HepG2 (cell line): ENCODE data around the gene PDLIM5. TPM values are rescaled to one million over a fixed set of nuclear protein-coding genes. Genes with fewer than 3 reads are reported as not detected.

Experiments used
- ATAC-seq: fragments of 200-7000 bp; cut with Tn5 transposase; 3 replicates; pipeline ENCODE4 v1.9.1; 2020; ENCODE audit warnings: mild to moderate bottlenecking, moderate library complexity
- BruUV-seq: library from RNA; stranded (reverse); fragments of 400-500 nt; replicated peaks from 2 replicates; lab custom pipeline; 2021; lab: Mats Ljungman, UMichigan
- CTCF ChIA-PET: fragments of 300-600 bp; formaldehyde crosslinking; extraction: SDS; loops from one replicate; lab custom pipeline; 2021; ENCODE audit warnings: low total read pairs, inconsistent platforms, low intra/inter-chr PET ratio; lab: Yijun Ruan, JAX
- POLR2A ChIA-PET: fragments of 350-600 bp; sonication (Branson Sonifier 250); formaldehyde crosslinking; loops from one replicate; lab custom pipeline; 2020; ENCODE audit warnings: antibody characterized with exemption, inconsistent platforms; lab: Yijun Ruan, JAX
- DNase-seq: peaks from one replicate; pipeline ENCODE4 v3.0.0-alpha.2; 2015; ENCODE audit warnings: low spot score
- FAIRE-seq: peaks from 3 replicates; lab custom pipeline; 2011; peaks lifted over from hg19 to GRCh38; lab: Jason Lieb, UNC
- H2AFZ ChIP-seq: one replicate; pipeline ENCODE4 v1.6.1; 2011; ENCODE audit warnings: low read length, inconsistent platforms
- H3K27ac ChIP-seq: fragments of 300-600 bp; 3 replicates; pipeline ENCODE4 v1.8.0; 2011; ENCODE audit warnings: mixed run types, mild to moderate bottlenecking, mixed read lengths, low read length, inconsistent platforms; ENCODE audit not compliant: insufficient read depth; ENCODE audit errors: extremely low read length
- H3K27me3 ChIP-seq, 2 experiments: fragments of 200-600 bp in 1 of 2; 2 replicates in 1 of 2; 3 replicates in 1 of 2; pipeline versions ENCODE4 v1.6.0 to v1.8.0; 2011; ENCODE audit warnings: low read length in 2 of 2, mild to moderate bottlenecking in 2 of 2, moderate library complexity in 2 of 2, inconsistent platforms in 1 of 2; ENCODE audit not compliant: insufficient read depth in 2 of 2, control insufficient read depth in 1 of 2
- H3K36me3 ChIP-seq, 2 experiments: fragments of 200-600 bp in 1 of 2; replicated peaks in 1 of 2; 2 replicates in 1 of 2; 3 replicates in 1 of 2; pipeline versions ENCODE4 v1.5.1 to v1.8.0; 2011; ENCODE audit warnings: low read length in 2 of 2, inconsistent platforms in 1 of 2; ENCODE audit not compliant: insufficient read depth in 2 of 2, control insufficient read depth in 1 of 2
- H3K4me1 ChIP-seq: 2 replicates; pipeline ENCODE4 v1.5.1; 2012; ENCODE audit warnings: low read length, inconsistent platforms; ENCODE audit not compliant: insufficient read depth
- H3K4me2 ChIP-seq: 2 replicates; pipeline ENCODE4 v1.6.0; 2011; ENCODE audit warnings: low read depth, low read length, inconsistent platforms
- H3K4me3 ChIP-seq, 3 experiments: fragments of 200-600 bp in 1 of 3; sonication (generic), shearing (Covaris generic) in 1 of 3; replicated peaks in 1 of 3; 2 replicates each; pipeline ENCODE4 v1.5.1; 2011 to 2016; ENCODE audit warnings: low read length in 3 of 3, inconsistent platforms in 2 of 3, low read depth in 2 of 3, mild to moderate bottlenecking in 2 of 3, control low read depth in 1 of 3, mixed read lengths in 1 of 3; ENCODE audit not compliant: insufficient read depth in 1 of 3
- H3K79me2 ChIP-seq: one replicate; pipeline ENCODE4 v1.6.1; 2011; ENCODE audit warnings: low read length, inconsistent platforms; ENCODE audit not compliant: insufficient read depth
- H3K9ac ChIP-seq: 2 replicates; pipeline ENCODE4 v1.6.0; 2011; ENCODE audit warnings: mild to moderate bottlenecking, low read depth, low read length, inconsistent platforms; ENCODE audit not compliant: insufficient read depth
- H3K9me3 ChIP-seq: 2 replicates; pipeline ENCODE4 v1.5.1; 2012; ENCODE audit warnings: mild to moderate bottlenecking, low read length
- H4K20me1 ChIP-seq: 2 replicates; pipeline ENCODE4 v1.6.0; 2011; ENCODE audit warnings: inconsistent platforms, mild to moderate bottlenecking, low read length, moderate library complexity; ENCODE audit not compliant: insufficient read depth
- ATF7 ChIP-seq, 2 experiments: fragments of 450-650 bp in 1 of 2; sonication (generic) in 1 of 2; formaldehyde crosslinking in 1 of 2; IDR thresholded peaks; 2 replicates each; pipeline versions ENCODE4 v1.4.0 to v1.6.1; 2016 to 2020; ENCODE audit warnings: antibody characterized with exemption in 1 of 2, mild to moderate bottlenecking in 1 of 2, missing genetic modification reagents in 1 of 2
- BRD4 ChIP-seq: sonication (generic); formaldehyde crosslinking; IDR thresholded peaks from 2 replicates; pipeline ENCODE4 v1.4.0; 2020; ENCODE audit warnings: missing genetic modification reagents
- GTF3A ChIP-seq: sonication (generic); formaldehyde crosslinking; conservative IDR thresholded peaks from 2 replicates; pipeline ENCODE4 v1.4.0; 2020; ENCODE audit warnings: mild to moderate bottlenecking, missing genetic modification reagents
- IKZF5 ChIP-seq: IDR thresholded peaks from 2 replicates; pipeline ENCODE4 v1.6.1; 2018; ENCODE audit warnings: missing genetic modification reagents, mild to moderate bottlenecking, missing compliant biosample characterization
- KDM5A ChIP-seq: fragments of 200-600 bp; sonication (generic); IDR thresholded peaks from 2 replicates; pipeline ENCODE4 v1.7.0; 2018; ENCODE audit warnings: antibody characterized with exemption, mild to moderate bottlenecking, low read length, borderline replicate concordance
- NFIC ChIP-seq: IDR thresholded peaks from 2 replicates; pipeline ENCODE4 v1.6.1; 2012; ENCODE audit warnings: mild to moderate bottlenecking, low read length, inconsistent platforms
- SMARCE1 ChIP-seq: fragments of 450-650 bp; IDR thresholded peaks from 2 replicates; pipeline ENCODE4 v1.6.1; 2017; ENCODE audit warnings: borderline replicate concordance
- SRSF9 ChIP-seq: fragments of 200-400 bp; formaldehyde crosslinking; IDR thresholded peaks from 2 replicates; pipeline ENCODE4 v1.6.1; 2018; ENCODE audit warnings: borderline replicate concordance, mild to moderate bottlenecking, low read depth, low read length; ENCODE audit not compliant: insufficient read depth, poor library complexity, severe bottlenecking
- SYNCRIP ChIP-seq: fragments of 200-400 bp; formaldehyde crosslinking; IDR thresholded peaks from 2 replicates; pipeline ENCODE4 v1.6.1; 2018; ENCODE audit warnings: mild to moderate bottlenecking, low read depth, low read length; ENCODE audit not compliant: insufficient read depth
- ZNF224 ChIP-seq: sonication (generic); formaldehyde crosslinking; IDR thresholded peaks from 2 replicates; pipeline ENCODE4 v1.5.0; 2020; ENCODE audit warnings: mild to moderate bottlenecking, missing genetic modification reagents
- ZNF34 ChIP-seq: sonication (generic); formaldehyde crosslinking; IDR thresholded peaks from 2 replicates; pipeline ENCODE4 v1.4.0; 2020; ENCODE audit warnings: mild to moderate bottlenecking, missing genetic modification reagents, borderline replicate concordance
- ZNF564 ChIP-seq: sonication (generic); formaldehyde crosslinking; IDR thresholded peaks from 2 replicates; pipeline ENCODE4 v1.8.1; 2023; ENCODE audit warnings: mild to moderate bottlenecking, missing genetic modification reagents
- ZNF678 ChIP-seq: sonication (generic); formaldehyde crosslinking; IDR thresholded peaks from 2 replicates; pipeline ENCODE4 v1.4.0; 2020; ENCODE audit warnings: mild to moderate bottlenecking, missing genetic modification reagents
- ZNF777 ChIP-seq: sonication (generic); formaldehyde crosslinking; IDR thresholded peaks from 2 replicates; pipeline ENCODE4 v1.4.0; 2020; ENCODE audit warnings: missing genetic modification reagents
- WGBS: methylation state at CpG from one replicate; pipeline ENCODE4 v1.1.6; 2017; ENCODE audit warnings: low lambda C conversion rate; 5-methylcytosine and 5-hydroxymethylcytosine counted together
- in situ Hi-C: cut with HindIII; loops from 2 replicates; pipeline ENCODE4 v1.10.0; 2017; ENCODE audit warnings: low pct_unique_long_range_greater_than_20kb; ENCODE audit not compliant: extremely low pct_ligation_motif_present
- intact Hi-C: fragments of 100-400 bp; cut with micrococcal nuclease; formaldehyde crosslinking; loops from one replicate; pipeline ENCODE4 v1.10.0; 2022; ENCODE audit not compliant: unreplicated experiment
- polyA plus RNA-seq, 8 experiments: library from polyadenylated mRNA; depleted of rRNA in 3 of 8; stranded (reverse) in 7 of 8; unstranded in 1 of 8; fragments of >200 nt; fragmentation: Illumina TruSeq in 4 of 8; extraction: Trizol in 4 of 8; gene quantifications; 2 replicates each; pipeline versions ENCODE4 v1.2.1 to v1.2.3, GENCODE V29; 2011 to 2016; ENCODE audit warnings: low read depth in 4 of 8, missing spikeins in 1 of 8, mixed read lengths in 1 of 8; ENCODE audit not compliant: insufficient read depth in 1 of 8
- total RNA-seq, 5 experiments: library from RNA; depleted of rRNA; stranded (reverse); fragments of >200 nt; fragmentation: Illumina TruSeq; extraction: Trizol; gene quantifications; 2 replicates each; pipeline ENCODE4 v1.2.3, GENCODE V29; 2016; ENCODE audit warnings: low read depth in 1 of 5
- TF ChIP-seq, protein P1 (sequence below): sonication (generic); formaldehyde crosslinking; IDR thresholded peaks from 2 replicates; pipeline ENCODE4 v1.5.0; 2020; ENCODE audit warnings: missing genetic modification reagents
- TF ChIP-seq, protein P2 (sequence below): sonication (generic); formaldehyde crosslinking; IDR thresholded peaks from 2 replicates; pipeline ENCODE4 v1.4.0; 2020; ENCODE audit warnings: mild to moderate bottlenecking, missing genetic modification reagents
- TF ChIP-seq, protein P3 (sequence below): conservative IDR thresholded peaks from 2 replicates; pipeline ENCODE4 v1.6.1; 2018; ENCODE audit warnings: missing genetic modification reagents

The PDLIM5 gene
- total and polyA plus RNA-seq, 2 of the 13 experiments (the other 11 are each of a cell fraction or from before 2014, with no cell fraction given), result 52.8 to 119 TPM

DNA sequence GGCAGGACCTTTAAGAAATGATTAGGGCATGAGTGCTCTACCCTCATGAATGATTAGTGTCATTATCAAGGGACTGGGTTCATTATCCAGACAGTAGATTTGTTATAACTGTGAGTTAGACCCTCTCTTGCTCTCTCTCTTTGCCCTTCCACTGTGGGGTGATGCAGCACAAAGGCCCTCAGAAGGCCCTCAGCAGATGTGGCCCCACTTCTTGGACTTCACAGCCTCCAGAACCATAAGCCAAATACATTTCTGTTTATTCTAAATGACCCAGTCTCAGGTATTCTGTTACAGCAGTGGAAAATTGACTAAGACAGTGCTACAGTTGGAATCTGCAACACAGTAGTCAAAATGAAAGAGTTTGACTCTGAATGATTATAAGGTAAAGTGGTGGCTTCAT, 17.2 kb upstream of the PDLIM5 start:
- Histone ChIP-seq H3K79me2 (no peaks in the 10 kb centered on the region), H3K4me1 (peaks cover 20% of the 10 kb centered on the region), H3K27me3 (no peaks in the 10 kb centered on the region), H3K36me3 (no peaks in the 10 kb centered on the region), H3K4me2 (no peak overlapping the region), H4K20me1 (no peaks in the 10 kb centered on the region), H2AFZ (no peak overlapping the region), H3K4me3 (no peak overlapping the region), H3K27ac (no peak overlapping the region), H3K9me3 (peaks cover 4% of the 10 kb centered on the region; the same call in 1 of the 2 replicates), H3K9ac (no peak overlapping the region)
- TF ChIP-seq ZNF564 (CRISPR knock-in tag) (peak; percentile 99), BRD4 (CRISPR knock-in tag) (no peak)
- POLR2A ChIA-PET, result no interaction called here
- in situ Hi-C loops (no loop called here), intact Hi-C loops (no loop called here)
- no TSS peak for BruUV-seq
- DNase-seq (no peak), FAIRE-seq (no peak), ATAC-seq (no peak)
- CTCF ChIA-PET, result no interaction called here

DNA sequence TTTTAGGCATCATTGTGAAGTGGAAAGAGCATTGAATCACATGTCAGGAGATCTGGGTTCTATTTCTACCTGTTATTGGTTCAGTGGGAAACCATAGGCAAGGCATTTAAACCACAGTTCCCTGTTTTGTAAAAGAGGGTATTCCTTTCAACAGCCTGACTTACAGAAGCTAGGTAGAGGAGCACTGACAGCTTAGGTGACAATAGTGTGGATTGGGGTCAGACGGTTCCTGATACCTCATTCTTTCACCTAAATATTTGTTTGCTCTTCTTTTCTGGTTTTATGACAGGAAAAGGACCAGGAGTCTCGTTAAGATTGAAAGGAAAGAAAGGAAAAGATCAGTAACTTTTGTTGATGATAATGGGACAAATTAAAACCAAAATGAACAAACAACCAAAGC, 15.9 kb upstream of the PDLIM5 start:
- Histone ChIP-seq H3K27ac (no peak overlapping the region), H2AFZ (peak overlapping the region; percentile 28), H3K9me3 (peaks cover 4% of the 10 kb centered on the region; the same call in 1 of the 2 replicates), H3K4me1 (peaks cover 6% of the 10 kb centered on the region), H3K36me3 (no peaks in the 10 kb centered on the region), H3K4me3 (no peak overlapping the region), H3K27me3 (no peaks in the 10 kb centered on the region), H3K4me2 (no peak overlapping the region), H3K9ac (no peak overlapping the region), H3K79me2 (no peaks in the 10 kb centered on the region), H4K20me1 (no peaks in the 10 kb centered on the region)
- no peak for DNase-seq
- no TSS peak for BruUV-seq
- intact Hi-C loops, result no loop called here
- ATAC-seq, result no peak
- FAIRE-seq, result no peak
- ChIA-PET POLR2A (no interaction called here), CTCF (no interaction called here)
- 41% methylated on average over 2 of the region's 2 CpGs for WGBS
- in situ Hi-C loops, result no loop called here
- TF ChIP-seq SYNCRIP (no peak), ZNF224 (CRISPR knock-in tag) (no peak), GTF3A (CRISPR knock-in tag) (no peak), ZNF34 (CRISPR knock-in tag) (no peak), SMARCE1 (no peak), ZNF678 (CRISPR knock-in tag) (no peak), NFIC (no peak), IKZF5 (CRISPR knock-in tag) (no peak), SRSF9 (no peak), KDM5A (no peak), ZNF777 (CRISPR knock-in tag) (no peak), ATF7 (IDR thresholded peaks at IDR 0.05) (no peak), ATF7 (CRISPR knock-in tag; IDR thresholded peaks at IDR 0.05) (no peak)
- TF ChIP-seq, protein P1, sequence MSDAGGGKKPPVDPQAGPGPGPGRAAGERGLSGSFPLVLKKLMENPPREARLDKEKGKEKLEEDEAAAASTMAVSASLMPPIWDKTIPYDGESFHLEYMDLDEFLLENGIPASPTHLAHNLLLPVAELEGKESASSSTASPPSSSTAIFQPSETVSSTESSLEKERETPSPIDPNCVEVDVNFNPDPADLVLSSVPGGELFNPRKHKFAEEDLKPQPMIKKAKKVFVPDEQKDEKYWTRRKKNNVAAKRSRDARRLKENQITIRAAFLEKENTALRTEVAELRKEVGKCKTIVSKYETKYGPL (CRISPR knock-in tag), result no peak
- TF ChIP-seq, protein P2, sequence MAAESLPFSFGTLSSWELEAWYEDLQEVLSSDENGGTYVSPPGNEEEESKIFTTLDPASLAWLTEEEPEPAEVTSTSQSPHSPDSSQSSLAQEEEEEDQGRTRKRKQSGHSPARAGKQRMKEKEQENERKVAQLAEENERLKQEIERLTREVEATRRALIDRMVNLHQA, result no peak
- TF ChIP-seq, protein P3, sequence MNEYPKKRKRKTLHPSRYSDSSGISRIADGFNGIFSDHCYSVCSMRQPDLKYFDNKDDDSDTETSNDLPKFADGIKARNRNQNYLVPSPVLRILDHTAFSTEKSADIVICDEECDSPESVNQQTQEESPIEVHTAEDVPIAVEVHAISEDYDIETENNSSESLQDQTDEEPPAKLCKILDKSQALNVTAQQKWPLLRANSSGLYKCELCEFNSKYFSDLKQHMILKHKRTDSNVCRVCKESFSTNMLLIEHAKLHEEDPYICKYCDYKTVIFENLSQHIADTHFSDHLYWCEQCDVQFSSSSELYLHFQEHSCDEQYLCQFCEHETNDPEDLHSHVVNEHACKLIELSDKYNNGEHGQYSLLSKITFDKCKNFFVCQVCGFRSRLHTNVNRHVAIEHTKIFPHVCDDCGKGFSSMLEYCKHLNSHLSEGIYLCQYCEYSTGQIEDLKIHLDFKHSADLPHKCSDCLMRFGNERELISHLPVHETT (CRISPR knock-in tag), result no peak
